ACHN (cell line): ENCODE measurements around the gene TRAF4.
"Not testable (repeated sequence)": the region's sequence is repeated elsewhere in the genome, so short reads cannot be mapped to it uniquely, and the experiment has no call there.

ENCODE experiments used
- DNase-seq: peaks from one replicate; pipeline ENCODE4 v3.0.0-alpha.2; 2015
- in situ Hi-C: cut with HindIII; loops from 2 replicates; pipeline ENCODE4 v1.10.0; 2017; ENCODE audit warnings: low sequenced_read_pairs, low pct_ligation_motif_present, low pct_unique_long_range_greater_than_20kb

The TRAF4 gene

GRCh38 chr17:28712032-28712704 is 31.6 kb upstream of the TRAF4 start:
- DNase-seq = no peak
- in situ Hi-C loops = no loop called here

DNA sequence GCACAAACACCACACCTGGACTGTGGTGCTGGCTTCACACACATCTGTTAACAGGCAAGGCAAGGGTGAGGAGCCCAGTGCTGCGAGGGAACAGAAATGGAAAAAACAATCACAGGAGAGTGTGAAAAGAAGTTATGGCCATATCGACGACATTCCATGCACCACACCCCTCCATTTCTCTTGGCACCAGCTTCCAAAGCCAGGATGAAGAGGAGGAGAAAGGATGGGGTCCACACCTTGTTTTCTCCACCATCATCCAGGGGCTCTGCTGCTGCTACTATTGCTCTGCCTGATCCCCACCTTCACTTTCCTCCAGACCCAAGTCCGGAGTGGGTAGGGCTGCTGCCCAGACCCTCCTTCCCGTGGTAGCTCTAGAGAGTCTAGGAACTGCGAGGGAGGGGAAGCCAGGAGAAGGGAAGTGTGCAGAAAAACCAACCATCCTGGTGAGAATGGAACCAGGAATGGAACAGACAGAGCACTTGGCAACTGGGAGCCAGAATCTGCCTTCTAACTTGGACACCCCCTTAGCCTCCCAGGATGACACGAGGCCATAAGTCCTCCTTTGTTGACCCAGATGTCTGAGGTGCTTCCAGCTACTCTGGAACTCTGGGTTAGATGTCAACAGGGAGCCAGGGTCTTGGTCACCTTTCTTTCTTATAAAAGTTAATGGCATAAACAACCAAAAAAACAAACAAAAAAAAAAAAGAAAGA is 31.0 kb upstream of the TRAF4 start:
- DNase-seq = no peak
- in situ Hi-C loops = no loop called here

GRCh38 chr17:28714281-28714680 is 29.5 kb upstream of the TRAF4 start:
- in situ Hi-C loops = no loop called here
- DNase-seq = no peak

GRCh38 chr17:28715217-28715616 is 28.6 kb upstream of the TRAF4 start:
- no peak for DNase-seq
- in situ Hi-C loops = no loop called here

DNA sequence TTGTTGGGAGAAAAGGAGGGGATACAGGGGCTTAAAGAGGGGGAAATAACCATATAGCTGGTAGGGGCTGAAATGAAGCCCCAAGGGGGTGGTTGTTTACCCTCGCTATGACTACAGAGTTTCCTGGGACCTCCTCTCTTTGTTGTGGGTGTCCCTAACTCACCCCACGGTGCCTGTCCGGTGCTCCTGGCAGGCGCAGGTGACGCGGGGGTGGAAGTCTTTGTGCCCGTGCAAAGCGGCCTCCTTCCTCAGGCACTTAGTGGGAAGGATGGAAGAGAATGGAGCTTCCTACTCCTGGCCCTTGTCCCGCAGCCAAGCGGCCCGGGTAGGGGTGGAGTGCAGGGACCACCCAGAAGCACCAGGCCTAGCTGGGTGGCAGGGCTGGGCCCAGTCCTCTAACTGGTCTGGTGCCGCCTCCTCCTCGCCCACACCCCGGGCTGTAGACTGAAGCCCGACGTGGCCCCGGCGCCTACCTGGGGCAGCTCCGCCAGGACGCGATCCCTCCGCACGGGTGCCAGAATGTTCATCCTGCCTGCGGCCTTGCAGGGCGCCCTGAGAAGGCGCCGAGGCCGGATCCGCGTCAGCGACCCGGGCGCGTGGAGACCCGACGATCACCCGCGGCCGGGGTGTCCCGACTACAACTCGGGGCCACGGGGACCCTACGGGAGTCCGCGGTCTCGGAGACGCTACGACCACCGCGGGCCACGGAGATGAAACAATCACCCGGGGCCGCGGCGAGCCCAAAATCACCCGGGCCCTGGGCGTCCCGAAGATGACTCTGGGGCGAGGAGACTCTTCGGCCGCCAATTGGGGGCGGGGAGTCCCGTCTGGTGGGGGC is 26.9 kb upstream of the TRAF4 start:
- DNase-seq = peak; percentile 56
- in situ Hi-C loops = no loop called here

DNA sequence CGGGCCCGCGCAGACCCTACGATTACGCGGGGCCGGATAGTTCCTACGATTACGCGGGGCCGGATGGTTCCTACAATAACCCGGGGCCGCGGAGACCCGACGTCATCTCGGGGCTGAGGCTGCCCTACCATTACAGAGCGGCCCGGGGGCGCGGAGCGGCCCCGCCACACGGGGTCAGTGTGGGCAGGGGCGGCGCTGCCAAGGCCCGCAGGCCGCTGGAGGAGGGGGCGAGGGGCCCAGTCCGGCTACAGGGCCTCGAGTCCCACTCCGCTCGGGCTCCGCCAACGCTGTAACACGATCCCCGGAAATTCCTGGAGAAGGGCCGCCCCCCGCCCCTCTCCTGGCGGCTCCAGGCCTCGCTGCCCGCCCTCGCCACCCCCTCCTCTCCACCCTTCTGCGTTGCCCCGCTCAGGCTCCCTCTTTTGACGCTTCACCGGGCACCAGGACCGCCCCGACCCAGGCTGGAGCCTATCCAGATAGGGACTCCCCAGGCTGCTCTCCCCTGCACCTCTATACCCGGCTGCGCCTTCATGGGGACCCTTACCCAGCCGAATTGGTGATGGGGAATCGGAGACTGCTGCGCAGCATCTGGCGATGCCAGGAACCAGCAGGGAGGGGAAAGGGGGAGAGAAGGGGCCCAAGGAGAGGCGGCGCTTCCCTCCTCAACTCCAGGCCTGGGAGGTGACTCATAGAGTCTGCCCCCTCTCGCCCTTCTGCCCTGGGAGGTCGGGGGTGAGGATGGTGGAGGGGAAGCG is 26.1 kb upstream of the TRAF4 start, which contains the start of gene RAB34:
RAB34 (minus strand) TSS at position 291 of the 755 bp plus-strand sequence. CDS start 602 bp downstream, outside the sequence.
- in situ Hi-C loops = no loop called here
- DNase-seq = peak; percentile 92

GRCh38 chr17:28718333-28719020 is 25.3 kb upstream of the TRAF4 start:
- DNase-seq = no peak
- in situ Hi-C loops = no loop called here

GRCh38 chr17:28719021-28719433 is 24.8 kb upstream of the TRAF4 start:
- in situ Hi-C loops = no loop called here
- DNase-seq = no peak

- in situ Hi-C loops = no loop called here
- DNase-seq = no peak
Measured at GRCh38 chr17:28720247-28720996, 23.4 kb upstream of the TRAF4 start.

- in situ Hi-C loops, DNase-seq: not testable (repeated sequence)
Measured at GRCh38 chr17:28720997-28721329, 22.8 kb upstream of the TRAF4 start.

DNA sequence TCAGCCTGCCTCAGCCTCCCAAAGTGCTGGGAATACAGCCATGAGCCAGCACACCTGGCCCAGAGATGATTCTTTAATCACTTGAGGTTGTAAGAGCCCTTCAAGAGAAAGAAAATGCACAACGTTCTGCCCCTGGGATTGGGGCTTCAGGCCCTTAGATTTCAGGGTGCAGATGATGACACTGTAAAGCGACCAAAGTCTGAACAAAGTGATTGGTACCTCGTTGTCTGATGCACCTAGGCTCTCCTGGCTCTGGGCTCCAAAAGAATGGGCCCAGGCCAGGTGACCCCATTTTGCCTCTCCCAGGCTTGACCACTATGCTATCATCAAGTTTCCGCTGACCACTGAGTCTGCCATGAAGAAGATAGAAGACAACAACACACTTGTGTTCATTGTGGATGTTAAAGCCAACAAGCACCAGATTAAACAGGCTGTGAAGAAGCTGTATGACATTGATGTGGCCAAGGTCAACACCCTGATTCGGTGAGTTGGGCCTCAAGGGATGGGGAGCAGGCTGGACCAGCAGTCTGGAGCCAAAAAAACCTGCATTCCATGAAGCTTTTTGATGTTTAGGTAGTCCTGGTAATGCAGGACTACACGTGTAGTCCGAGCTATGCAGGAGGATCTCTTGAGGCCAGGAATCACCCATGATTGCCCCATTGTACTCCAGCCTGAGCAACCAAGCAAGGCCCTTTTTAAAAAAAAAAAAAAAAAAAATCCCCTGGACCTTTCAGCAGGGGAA is 21.2 kb upstream of the TRAF4 start:
- in situ Hi-C loops = no loop called here
- DNase-seq = no peak

DNA sequence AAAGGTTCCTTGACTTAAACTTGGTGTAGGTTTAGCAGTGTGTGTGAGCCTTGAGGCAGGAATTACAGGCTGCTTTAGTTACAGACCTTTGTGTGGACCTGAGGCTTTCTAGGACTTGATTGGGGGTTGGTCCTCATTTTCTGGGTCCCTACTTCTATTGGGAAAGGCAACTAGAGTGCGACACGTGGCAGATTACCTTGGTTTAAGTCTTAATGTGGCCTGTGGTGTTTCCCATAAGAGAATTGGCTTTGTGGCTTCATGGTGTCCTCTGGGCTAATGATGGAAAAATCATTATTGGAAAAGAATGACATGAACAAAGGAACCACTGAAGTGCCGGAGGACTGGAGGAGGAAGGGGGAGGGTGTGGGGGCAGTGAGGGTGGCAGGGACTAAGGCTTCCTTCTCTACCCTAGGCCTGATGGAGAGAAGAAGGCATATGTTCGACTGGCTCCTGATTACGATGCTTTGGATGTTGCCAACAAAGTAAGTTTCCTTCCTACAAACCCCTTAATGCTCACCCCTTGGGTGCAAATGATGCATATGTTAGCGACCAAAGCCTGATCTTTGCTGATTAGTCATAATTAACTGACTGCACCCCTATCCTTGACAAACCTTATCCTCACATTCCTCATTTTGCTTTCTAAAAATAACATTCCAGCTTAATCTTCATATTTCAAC is 20.5 kb upstream of the TRAF4 start:
- in situ Hi-C loops = no loop called here
- no peak for DNase-seq

GRCh38 chr17:28723836-28724499 is 19.8 kb upstream of the TRAF4 start:
- not testable (repeated sequence) for DNase-seq

DNA sequence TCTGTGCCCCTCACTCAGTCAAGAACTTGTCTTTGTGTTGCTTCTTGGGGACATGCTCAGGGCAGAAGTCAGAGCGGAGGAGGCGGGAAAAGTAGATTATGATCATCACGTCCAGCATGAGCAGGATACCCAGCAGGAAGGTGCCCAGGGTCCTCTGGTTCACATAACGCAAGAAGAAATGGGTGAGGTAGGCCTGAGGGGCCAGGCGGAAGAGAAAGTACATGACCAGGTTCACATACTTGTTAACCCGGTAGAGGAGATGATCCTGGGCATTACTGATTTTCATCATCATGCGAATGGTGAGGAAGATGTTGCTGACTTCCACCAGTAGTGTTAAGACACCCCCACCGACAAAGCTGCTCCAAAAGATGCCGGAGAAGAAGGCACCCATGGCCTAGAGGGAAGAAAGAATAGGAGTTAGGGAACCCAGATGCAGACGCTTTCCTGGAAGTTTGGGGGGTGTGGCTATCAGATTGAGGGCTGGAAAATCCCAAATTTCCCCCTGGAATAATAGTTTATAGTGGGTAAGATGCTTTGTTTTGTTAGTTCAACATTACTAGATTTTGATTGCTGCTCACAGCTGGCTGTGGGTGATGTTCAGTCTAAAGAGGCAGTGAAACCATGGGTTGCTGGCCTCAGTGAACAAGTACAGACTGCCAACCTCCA is 19.2 kb upstream of the TRAF4 start:
- in situ Hi-C loops = no loop called here
- DNase-seq = no peak

More at GRCh38 chr17:28723836-28724499, 19.8 kb upstream of the TRAF4 start:
- in situ Hi-C loops = not testable (repeated sequence)

GRCh38 chr17:28725166-28725659 is 18.6 kb upstream of the TRAF4 start:
- peak; percentile 81 for DNase-seq
- in situ Hi-C loops = no loop called here
